Measurements from ENCODE around the gene APBB2. TPM values are rescaled to one million over a fixed set of nuclear protein-coding genes. Genes with fewer than 3 reads are reported as not detected.

The APBB2 gene
- total RNA-seq, 1 donor = 92.3 TPM

DNA sequence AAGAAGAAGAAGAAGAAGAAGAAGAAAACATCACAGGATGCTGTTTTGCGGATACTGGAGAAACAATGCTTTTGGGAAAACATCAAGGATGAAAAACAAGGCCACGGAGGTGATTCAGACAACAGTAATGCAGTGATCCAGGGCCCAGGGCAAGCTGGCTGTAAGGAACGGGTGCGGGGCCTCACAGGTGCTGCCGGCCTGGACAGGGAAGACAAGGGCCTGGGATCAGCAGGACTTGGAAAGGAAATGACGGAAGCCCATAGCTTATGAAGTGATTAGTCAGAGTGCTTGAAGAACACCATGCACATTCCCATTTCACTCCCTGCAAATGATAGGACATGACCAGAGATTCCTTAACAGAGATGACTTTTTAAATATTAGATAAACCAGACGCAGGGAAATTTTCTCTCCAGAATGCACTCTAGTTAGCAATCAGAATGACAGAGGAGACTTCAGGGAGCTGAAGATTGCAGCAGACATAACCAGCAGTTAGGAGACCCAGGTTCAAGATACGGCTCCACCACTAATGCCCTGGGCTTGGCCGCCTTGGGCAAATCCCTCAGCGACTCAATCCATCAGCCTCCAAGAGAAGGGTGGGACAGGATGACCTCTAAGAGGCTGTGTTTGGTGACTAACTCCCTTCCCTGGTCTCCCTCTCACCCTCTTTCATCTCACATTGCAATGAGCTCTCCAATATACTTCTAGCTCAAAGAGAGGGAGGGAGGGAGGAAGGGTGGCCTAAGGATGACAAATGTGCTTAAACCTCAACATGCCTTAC lies 54.1 kb downstream of the APBB2 start:
- peak overlapping the region; percentile 83 for H3K27ac ChIP-seq (ENCODE audit: low read depth, low read length)
- H3K9me3 ChIP-seq (ENCODE audit: low read depth, low read length) = no peaks in the 10 kb centered on the region
- H3K4me1 ChIP-seq (ENCODE audit: insufficient read depth, low read length) = peaks cover 57% of the 10 kb centered on the region
- peak overlapping the region; percentile 47 for H3K4me2 ChIP-seq (ENCODE audit: insufficient read depth, low read length)
- no peak overlapping the region for H2AFZ ChIP-seq (ENCODE audit: low read length)
- no peaks in the 10 kb centered on the region for H4K20me1 ChIP-seq (ENCODE audit: insufficient read depth, low read length)
- H3K36me3 ChIP-seq (ENCODE audit: insufficient read depth, low read length) = no peaks in the 10 kb centered on the region
- peaks cover 75% of the 10 kb centered on the region for H3K79me2 ChIP-seq (ENCODE audit: insufficient read depth, low read length)
- no peaks in the 10 kb centered on the region for H3K27me3 ChIP-seq (ENCODE audit: insufficient read depth, low read length)
- peak overlapping the region; percentile 1 for H3K4me3 ChIP-seq (ENCODE audit: insufficient read depth, low read length)
- TF ChIP-seq, protein P1, sequence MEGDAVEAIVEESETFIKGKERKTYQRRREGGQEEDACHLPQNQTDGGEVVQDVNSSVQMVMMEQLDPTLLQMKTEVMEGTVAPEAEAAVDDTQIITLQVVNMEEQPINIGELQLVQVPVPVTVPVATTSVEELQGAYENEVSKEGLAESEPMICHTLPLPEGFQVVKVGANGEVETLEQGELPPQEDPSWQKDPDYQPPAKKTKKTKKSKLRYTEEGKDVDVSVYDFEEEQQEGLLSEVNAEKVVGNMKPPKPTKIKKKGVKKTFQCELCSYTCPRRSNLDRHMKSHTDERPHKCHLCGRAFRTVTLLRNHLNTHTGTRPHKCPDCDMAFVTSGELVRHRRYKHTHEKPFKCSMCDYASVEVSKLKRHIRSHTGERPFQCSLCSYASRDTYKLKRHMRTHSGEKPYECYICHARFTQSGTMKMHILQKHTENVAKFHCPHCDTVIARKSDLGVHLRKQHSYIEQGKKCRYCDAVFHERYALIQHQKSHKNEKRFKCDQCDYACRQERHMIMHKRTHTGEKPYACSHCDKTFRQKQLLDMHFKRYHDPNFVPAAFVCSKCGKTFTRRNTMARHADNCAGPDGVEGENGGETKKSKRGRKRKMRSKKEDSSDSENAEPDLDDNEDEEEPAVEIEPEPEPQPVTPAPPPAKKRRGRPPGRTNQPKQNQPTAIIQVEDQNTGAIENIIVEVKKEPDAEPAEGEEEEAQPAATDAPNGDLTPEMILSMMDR (IDR thresholded peaks at IDR 0.05; ENCODE audit: extremely low read depth, low read depth, low read length) = no peak
- peak; percentile 68 for DNase-seq (ENCODE audit: insufficient read length, low spot score, missing footprints)

DNA sequence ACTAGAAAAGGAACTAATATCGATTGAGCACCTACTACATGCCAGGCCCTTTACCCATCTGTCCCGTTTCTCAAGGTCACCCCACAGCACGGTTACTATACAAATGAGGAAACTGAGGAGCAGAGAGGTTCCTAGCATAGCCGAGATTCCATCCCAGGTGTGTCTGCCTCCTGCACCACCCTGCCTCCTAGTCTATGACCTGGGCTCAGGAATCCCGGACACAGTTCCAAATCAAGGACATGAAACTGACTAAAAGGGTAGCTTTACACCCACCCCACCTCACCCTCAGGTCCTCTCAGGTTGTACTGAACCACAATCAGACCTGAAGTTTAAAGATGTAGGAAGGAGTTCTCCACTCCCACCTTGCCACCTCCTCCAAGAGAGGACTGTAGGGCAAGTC lies 55.6 kb downstream of the APBB2 start:
- H3K36me3 ChIP-seq (ENCODE audit: insufficient read depth, low read length) = no peaks in the 10 kb centered on the region
- peaks cover 72% of the 10 kb centered on the region for H3K79me2 ChIP-seq (ENCODE audit: insufficient read depth, low read length)
- no peak overlapping the region for H3K4me3 ChIP-seq (ENCODE audit: insufficient read depth, low read length)
- no peak for DNase-seq (ENCODE audit: insufficient read length, low spot score, missing footprints)
- H2AFZ ChIP-seq (ENCODE audit: low read length) = no peak overlapping the region
- H3K27me3 ChIP-seq (ENCODE audit: insufficient read depth, low read length) = no peaks in the 10 kb centered on the region
- H3K4me1 ChIP-seq (ENCODE audit: insufficient read depth, low read length) = peaks cover 70% of the 10 kb centered on the region
- no peaks in the 10 kb centered on the region for H4K20me1 ChIP-seq (ENCODE audit: insufficient read depth, low read length)
- no peaks in the 10 kb centered on the region for H3K9me3 ChIP-seq (ENCODE audit: low read depth, low read length)
- H3K4me2 ChIP-seq (ENCODE audit: insufficient read depth, low read length) = no peak overlapping the region
- H3K27ac ChIP-seq (ENCODE audit: low read depth, low read length) = peak overlapping the region; percentile 83
- TF ChIP-seq, protein P1 (IDR thresholded peaks at IDR 0.05; ENCODE audit: extremely low read depth, low read depth, low read length) = no peak

DNA sequence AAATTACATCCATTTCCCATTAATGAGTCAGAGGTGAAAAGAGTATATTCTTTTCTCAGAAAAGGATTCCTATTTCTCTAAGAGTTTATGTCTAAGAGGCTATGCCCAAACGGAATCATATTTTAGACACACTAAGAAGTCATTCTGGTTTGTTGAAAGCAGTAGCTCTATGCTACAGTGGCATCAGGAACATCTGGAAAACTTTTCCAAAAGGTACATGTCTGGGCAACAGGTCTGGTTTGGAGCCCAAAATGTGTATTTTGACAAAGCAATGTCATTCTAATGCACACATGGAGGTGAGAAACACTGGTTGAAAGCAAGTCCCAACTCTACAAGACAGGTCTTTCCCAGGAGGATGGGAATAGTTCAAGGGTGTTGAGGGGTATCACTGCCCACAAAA lies 56.1 kb downstream of the APBB2 start:
- no peaks in the 10 kb centered on the region for H3K9me3 ChIP-seq (ENCODE audit: low read depth, low read length)
- TF ChIP-seq, protein P1 (IDR thresholded peaks at IDR 0.05; ENCODE audit: extremely low read depth, low read depth, low read length) = no peak
- no peaks in the 10 kb centered on the region for H3K36me3 ChIP-seq (ENCODE audit: insufficient read depth, low read length)
- H3K4me2 ChIP-seq (ENCODE audit: insufficient read depth, low read length) = no peak overlapping the region
- H3K79me2 ChIP-seq (ENCODE audit: insufficient read depth, low read length) = peaks cover 72% of the 10 kb centered on the region
- no peaks in the 10 kb centered on the region for H4K20me1 ChIP-seq (ENCODE audit: insufficient read depth, low read length)
- DNase-seq (ENCODE audit: insufficient read length, low spot score, missing footprints) = no peak
- H3K4me1 ChIP-seq (ENCODE audit: insufficient read depth, low read length) = peaks cover 70% of the 10 kb centered on the region
- H3K27ac ChIP-seq (ENCODE audit: low read depth, low read length) = peak overlapping the region; percentile 83
- H3K4me3 ChIP-seq (ENCODE audit: insufficient read depth, low read length) = no peak overlapping the region
- H2AFZ ChIP-seq (ENCODE audit: low read length) = no peak overlapping the region
- no peaks in the 10 kb centered on the region for H3K27me3 ChIP-seq (ENCODE audit: insufficient read depth, low read length)

DNA sequence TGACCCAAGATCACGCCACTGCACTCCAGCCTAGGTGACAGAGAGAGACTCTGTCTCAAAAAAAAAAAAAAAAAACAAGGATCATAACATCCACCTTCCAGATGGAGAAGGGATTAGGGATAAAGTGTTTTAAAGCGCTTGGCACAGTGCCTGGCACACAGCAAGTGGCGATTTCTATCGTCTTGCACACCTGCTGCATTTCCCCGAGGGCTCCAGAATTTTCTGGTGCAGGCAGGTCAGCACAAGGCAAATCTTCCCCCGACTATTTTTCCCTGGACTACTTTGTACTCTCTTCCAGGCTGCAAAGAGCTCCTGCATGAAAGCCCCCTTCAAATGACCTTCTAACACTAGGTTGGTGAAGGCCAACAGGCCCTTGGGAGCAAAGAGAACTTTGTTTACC lies 57.3 kb downstream of the APBB2 start:
- H3K4me2 ChIP-seq (ENCODE audit: insufficient read depth, low read length) = no peak overlapping the region
- no peak overlapping the region for H2AFZ ChIP-seq (ENCODE audit: low read length)
- H3K36me3 ChIP-seq (ENCODE audit: insufficient read depth, low read length) = no peaks in the 10 kb centered on the region
- peaks cover 70% of the 10 kb centered on the region for H3K4me1 ChIP-seq (ENCODE audit: insufficient read depth, low read length)
- no peaks in the 10 kb centered on the region for H3K27me3 ChIP-seq (ENCODE audit: insufficient read depth, low read length)
- H4K20me1 ChIP-seq (ENCODE audit: insufficient read depth, low read length) = no peaks in the 10 kb centered on the region
- TF ChIP-seq, protein P1 (IDR thresholded peaks at IDR 0.05; ENCODE audit: extremely low read depth, low read depth, low read length) = no peak
- no peaks in the 10 kb centered on the region for H3K9me3 ChIP-seq (ENCODE audit: low read depth, low read length)
- H3K4me3 ChIP-seq (ENCODE audit: insufficient read depth, low read length) = no peak overlapping the region
- no peak for DNase-seq (ENCODE audit: insufficient read length, low spot score, missing footprints)
- H3K79me2 ChIP-seq (ENCODE audit: insufficient read depth, low read length) = peaks cover 70% of the 10 kb centered on the region
- H3K27ac ChIP-seq (ENCODE audit: low read depth, low read length) = peak overlapping the region; percentile 31

Measured in osteoblast (primary cell).